Middle frontal gyrus (tissue), 1 donor: ENCODE data around the gene FBXO8.

Source experiments
- DNase-seq: peaks from one replicate; pipeline ENCODE4 v3.0.0-alpha.2; 2015; ENCODE audit warnings: low spot score; ENCODE audit errors: extremely low spot score

FBXO8 gene

GRCh38 chr4:174210952-174211490 lies 72.4 kb downstream of the FBXO8 start:
- no peak for DNase-seq

GRCh38 chr4:174210354-174210753 lies 73.1 kb downstream of the FBXO8 start:
- DNase-seq: no peak

DNA sequence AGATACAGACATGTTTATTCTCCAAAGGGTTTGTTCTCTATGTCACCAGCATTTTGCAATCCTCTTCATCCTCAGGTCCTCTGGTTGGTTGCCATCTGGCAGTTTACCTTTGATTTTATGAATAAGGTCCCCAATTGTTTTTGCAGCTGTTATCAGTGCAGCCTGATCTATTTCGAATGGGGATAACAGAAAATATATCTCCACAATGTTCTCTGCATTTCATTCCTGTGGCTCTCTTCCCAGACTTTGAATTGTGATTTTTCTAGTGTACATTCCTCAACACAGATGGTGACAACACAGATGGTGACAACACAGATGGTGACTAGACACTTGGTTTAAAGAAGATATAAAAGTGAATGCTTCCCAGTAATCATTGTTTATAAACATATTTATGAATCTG lies 74.1 kb downstream of the FBXO8 start:
- DNase-seq: no peak

DNA sequence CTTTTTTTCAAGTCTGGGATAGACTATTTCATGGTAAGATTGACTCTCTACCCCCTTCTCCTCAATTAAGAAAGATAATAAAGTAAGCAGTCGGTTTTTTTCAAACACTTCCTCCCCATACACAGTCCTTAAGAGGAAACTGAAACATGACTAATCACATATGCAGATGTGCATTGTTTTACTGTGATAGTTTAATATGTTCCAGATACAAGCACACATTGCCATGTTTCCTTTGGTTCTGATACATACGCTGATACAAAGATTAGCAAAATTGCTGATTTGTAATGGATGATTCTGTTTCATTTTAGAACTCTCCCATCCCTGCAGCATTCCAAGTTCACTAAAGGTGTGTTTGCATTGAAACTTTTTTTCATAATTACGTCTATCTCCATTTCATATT lies 76.1 kb downstream of the FBXO8 start:
- DNase-seq: no peak

- DNase-seq: no peak
Observed at GRCh38 chr4:174204164-174204831, 79.2 kb downstream of the FBXO8 start.

DNA sequence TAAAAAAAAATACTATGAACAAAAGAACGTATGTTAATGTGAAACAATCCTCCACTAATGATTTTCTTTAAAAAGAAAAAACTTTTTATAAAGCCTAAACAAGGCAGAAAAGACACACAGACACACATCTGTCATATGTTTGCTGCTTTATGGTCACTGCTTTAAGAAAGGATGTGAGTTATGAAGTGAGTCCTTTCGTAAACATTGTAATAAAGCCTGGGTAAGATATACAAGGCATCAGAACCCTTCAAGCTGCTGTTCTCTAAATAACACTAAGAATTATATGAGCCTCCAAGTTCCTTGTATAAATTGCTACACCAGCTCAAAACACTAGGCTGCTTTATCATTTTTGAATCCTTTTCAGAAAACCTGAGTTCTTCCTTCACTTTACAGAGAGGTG lies 81.6 kb downstream of the FBXO8 start:
- DNase-seq: no peak

DNA sequence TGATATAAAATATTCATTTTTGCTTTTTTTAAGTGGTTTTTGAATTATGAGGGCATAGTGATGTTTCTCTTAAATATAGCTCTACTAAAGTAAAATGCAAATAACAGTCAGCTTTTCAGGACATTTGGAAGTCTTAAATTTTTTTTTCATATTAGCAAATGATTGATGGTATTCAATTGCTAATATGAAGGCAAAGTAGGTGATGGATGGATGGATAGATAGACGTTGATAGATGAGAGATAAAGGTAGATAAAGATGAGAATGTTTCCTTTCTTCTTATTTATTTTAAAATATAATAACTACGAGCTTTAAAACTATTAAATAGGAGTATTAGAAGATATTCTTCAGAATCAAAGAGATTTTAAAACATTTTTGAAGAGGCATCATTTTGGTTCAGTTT lies 83.7 kb downstream of the FBXO8 start:
- no peak for DNase-seq

DNA sequence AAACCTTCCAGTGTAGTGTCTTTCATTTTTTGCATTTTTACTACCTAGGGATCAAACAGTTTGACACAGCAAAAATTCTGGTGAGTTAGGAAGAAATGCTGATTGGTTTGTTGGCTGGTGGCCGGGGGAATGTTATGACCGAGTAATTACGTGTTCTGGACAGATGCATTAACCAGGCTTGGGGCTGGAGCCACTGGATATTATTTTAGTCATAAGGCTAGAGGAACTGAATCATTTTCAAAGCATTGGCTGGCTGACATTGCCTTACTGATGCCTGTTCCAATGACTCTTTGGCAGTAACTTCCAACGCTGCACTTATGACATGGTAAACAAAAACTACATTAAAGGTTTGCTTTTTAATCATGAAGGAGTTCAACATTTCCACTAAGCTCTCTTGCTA lies 84.6 kb downstream of the FBXO8 start:
- no peak for DNase-seq

- no peak for DNase-seq
Observed at GRCh38 chr4:174198396-174198795, 85.1 kb downstream of the FBXO8 start.

GRCh38 chr4:174193438-174194374 lies 89.8 kb downstream of the FBXO8 start:
- no peak for DNase-seq

GRCh38 chr4:174192943-174193342 lies 90.5 kb downstream of the FBXO8 start:
- no peak for DNase-seq

GRCh38 chr4:174190832-174191500 lies 92.5 kb downstream of the FBXO8 start:
- no peak for DNase-seq

- DNase-seq: no peak
Observed at GRCh38 chr4:174189392-174190015, 94.0 kb downstream of the FBXO8 start.
